Activated CD4-positive, alpha-beta T cell treated with anti-CD3 and anti-CD28 coated beads for 1 hour (primary cell): ENCODE data around the gene KSR2.
"Not testable (repeated sequence)": the region's sequence is repeated elsewhere in the genome, so short reads cannot be mapped to it uniquely, and the experiment has no call there.

Source experiments
- DNase-seq: peaks from one replicate; pipeline ENCODE4 v3.0.0-alpha.2; 2020

The KSR2 gene

GRCh38 chr12:117968826-117969659, at the start of gene KSR2:
Gene KSR2, minus strand, starts transcription at chr12:117968990. Its CDS starts 735 bp downstream, at chr12:117968255.
- DNase-seq = peak; percentile 19

GRCh38 chr12:118017926-118018325, 49.1 kb upstream of the KSR2 start:
- DNase-seq = no peak

GRCh38 chr12:118016424-118017264, 47.9 kb upstream of the KSR2 start, which contains the start of gene RFC5:
Gene RFC5, plus strand, starts transcription at chr12:118016703. Its CDS starts 125 bp downstream, at chr12:118016828.
- peak; percentile 96 for DNase-seq

GRCh38 chr12:118015944-118016343, 47.2 kb upstream of the KSR2 start:
- no peak for DNase-seq

DNA sequence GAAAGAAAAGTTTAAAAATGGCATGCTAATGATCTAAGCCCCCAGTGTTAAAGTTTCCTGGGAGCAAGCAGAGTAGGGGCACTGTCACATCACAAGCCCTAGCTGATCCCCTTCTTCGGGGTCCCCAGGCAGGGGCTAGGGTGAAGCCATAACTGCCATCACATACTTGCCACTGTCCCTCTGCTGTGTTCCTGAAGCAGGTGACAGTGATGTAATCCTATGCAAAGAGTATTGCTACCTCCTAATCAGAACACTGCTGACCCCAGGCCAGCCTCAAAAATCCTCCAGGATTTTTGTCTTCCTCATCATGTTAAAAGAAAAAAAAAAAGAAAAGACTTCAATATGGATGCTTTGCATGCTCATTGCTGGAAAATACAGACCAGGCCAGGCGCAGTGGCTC, 46.5 kb upstream of the KSR2 start:
- DNase-seq = no peak

GRCh38 chr12:118013283-118013682, 44.5 kb upstream of the KSR2 start:
- DNase-seq = no peak

DNA sequence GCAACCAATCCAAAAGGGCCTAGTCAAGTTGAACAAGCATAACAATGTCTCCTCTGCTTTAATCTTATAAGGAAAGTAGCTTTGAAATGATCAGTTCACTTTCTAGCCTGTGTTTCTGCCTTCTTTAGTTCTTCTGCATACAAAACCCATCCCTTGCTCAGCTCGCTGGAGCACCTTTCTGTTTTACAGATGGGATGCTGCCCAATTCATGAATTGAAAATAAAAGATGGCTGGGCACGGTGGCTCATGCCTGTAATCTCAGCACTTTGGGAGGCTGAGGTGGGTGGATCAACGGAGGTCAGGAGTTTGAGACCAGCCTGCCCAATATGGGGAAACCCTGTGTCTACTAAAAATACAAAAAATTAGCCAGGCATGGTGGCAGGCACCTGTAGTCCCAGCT, 43.2 kb upstream of the KSR2 start:
- DNase-seq = no peak

DNA sequence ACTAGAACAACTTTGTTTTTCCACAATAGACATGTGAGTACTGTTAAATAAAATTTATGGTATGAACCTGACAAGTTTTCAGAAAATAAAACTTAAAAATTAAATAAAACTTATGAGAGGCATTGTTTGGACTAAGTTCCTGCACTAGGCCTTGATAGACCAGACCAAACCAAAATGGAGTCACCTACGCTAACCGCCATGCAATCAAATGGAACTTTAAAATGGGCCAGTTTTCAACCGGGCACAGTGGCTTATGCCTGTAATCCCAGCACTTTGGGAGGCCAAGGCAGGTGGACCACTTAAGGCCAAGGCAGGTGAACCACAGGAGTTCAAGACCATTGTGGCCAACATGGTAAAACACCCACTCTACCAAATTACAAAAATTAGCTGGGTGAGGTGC, 42.6 kb upstream of the KSR2 start:
- no peak for DNase-seq

DNA sequence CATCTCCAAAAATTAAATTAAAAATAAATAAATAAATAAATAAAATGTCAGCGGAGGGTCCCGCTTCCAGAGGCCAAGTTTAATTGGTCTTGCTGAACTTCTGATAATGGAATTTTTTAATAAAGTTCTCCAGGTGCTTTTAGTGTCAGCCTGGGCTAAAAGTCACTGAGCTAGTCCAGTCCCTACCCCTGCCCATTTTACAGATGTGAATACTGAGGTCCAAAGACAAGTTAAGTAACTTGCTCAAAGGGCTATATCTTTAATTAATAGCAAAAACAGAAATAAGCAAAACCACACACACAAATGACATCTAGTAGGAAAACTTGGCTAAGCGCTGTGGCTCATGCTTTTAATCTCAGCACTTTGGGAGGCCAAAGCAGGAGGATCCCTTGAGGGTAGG, 42.1 kb upstream of the KSR2 start:
- DNase-seq = no peak

GRCh38 chr12:117999806-118000205, 31.0 kb upstream of the KSR2 start:
- not testable (repeated sequence) for DNase-seq

DNA sequence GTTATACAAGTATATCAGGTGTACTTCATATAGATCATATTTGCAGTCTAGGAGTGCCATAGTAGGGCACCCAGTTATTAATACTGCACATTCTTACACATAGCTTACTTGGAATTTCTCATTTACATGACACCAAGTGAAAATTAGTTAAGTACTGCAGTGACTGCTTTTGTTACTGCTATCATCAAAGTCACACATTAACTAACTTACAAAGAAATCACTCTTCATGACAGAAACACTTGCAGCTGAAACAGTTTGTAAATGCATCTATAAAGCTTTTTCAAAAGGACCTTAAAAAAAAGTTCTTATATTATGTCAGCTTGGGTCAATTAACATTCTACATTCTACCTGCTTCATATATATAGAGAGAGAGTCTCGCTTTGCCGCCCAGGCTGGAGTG, 29.9 kb upstream of the KSR2 start:
- DNase-seq = no peak

GRCh38 chr12:117994551-117995438, 26.0 kb upstream of the KSR2 start:
- DNase-seq = no peak

GRCh38 chr12:117986705-117987469, 18.1 kb upstream of the KSR2 start:
- DNase-seq = no peak

DNA sequence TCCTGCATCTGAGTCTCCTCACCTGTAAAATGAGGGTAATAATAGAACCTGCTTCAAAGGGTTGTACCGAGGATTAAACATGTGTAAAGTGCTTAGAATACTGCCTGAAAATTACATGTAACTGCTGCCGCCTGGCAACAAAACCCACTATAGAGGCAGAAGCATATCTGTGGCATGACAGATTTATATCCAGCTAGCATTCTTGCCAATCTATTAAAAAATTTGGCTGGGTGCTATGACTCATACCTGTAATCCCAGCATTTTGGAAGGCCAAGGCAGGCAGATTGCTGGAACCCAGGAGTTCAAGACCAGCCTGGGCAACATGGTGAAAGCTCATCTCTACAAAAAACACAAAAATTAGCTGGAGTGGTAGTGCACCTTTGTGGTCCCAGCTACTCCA, 16.4 kb upstream of the KSR2 start:
- no peak for DNase-seq

GRCh38 chr12:117981267-117981666, 12.5 kb upstream of the KSR2 start:
- no peak for DNase-seq

DNA sequence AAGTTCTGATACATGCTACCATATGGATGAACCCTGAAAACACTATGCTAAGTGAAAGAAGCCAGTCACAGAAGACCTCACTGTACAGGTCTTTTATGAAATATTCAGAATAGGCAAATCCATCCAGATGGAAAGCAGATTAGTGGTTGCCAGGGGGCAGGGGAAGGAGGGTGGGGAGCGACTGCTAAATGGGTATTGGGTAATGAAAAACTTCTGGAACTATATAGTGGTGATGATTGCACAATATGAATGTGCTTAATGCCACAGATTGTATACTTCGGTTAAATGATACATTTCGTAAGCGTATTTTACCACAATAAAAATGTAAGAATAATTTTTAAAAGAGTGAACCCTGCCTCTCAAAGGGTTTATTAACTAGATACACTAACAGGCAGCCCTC, 11.8 kb upstream of the KSR2 start:
- DNase-seq = no peak

DNA sequence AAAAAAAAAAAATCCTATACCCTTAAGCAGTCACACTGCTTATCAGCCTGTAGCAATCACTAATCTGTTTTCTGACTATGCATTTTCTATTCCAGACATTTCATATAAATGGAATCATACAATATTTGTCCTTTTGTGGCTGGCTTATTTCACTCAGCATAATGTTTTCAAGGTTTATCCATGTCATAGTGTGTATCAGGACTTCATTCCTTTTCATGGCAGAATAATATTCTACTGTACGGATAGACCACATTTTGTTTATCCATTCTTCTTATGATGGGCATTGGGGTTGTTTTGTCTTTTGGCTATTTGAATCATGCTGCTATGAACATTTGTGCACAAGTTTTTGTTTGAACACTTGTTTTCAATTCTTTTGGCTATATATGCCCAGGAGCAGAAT, 8.6 kb upstream of the KSR2 start:
- no peak for DNase-seq

- DNase-seq = no peak
Measured at GRCh38 chr12:117975006-117975405, 6.2 kb upstream of the KSR2 start.

- no peak for DNase-seq
Measured at GRCh38 chr12:117972301-117972700, 3.5 kb upstream of the KSR2 start.

DNA sequence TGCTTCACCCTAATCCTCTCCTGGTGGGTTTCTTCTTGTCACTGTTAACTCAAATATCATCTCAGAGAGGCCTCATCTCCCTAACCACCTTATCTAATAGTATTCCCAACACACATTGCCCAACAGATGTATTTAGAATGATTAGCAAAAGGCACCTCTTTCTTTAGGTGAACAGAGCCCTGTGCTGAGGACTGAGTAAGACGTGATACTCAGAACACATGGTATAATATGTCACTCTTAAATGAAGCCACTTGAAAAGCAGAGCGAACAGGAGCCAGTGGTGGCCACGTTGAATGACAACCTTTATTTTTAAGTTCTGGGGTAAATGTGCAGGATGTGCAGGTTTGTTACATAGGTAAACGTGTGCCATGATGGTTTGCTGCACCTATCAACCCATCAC, 1.5 kb upstream of the KSR2 start:
- DNase-seq = no peak

GRCh38 chr12:117968151-117968789, 520 bp downstream of the KSR2 start:
- no peak for DNase-seq

GRCh38 chr12:117967512-117967911, 1.3 kb downstream of the KSR2 start:
- no peak for DNase-seq
